Esophagus (tissue), 2 donors: Measurements from ENCODE around the gene HOXD3. TPM values are rescaled to one million over a fixed set of nuclear protein-coding genes. Genes with fewer than 3 reads are reported as not detected.
A peak's percentile ranks its signal among the peaks of the same experiment; 100 is the strongest.

Source experiments
- H3K27ac ChIP-seq, 2 donors: one replicate each; pipeline ENCODE4 v1.5.1; 2013; ENCODE audit warnings: low read depth in 2 of 2, mild to moderate bottlenecking in 2 of 2, inconsistent platforms in 1 of 2, low read length in 1 of 2, moderate library complexity in 1 of 2
- H3K27me3 ChIP-seq, 2 donors: one replicate each; pipeline ENCODE4 v1.6.1; 2013; ENCODE audit warnings: low read length in 2 of 2, control low read depth in 1 of 2, mild to moderate bottlenecking in 1 of 2; ENCODE audit not compliant: insufficient read depth in 2 of 2, control insufficient read depth in 1 of 2
- H3K36me3 ChIP-seq, 2 donors: one replicate each; pipeline ENCODE4 v1.6.1; 2013; ENCODE audit warnings: low read length in 1 of 2; ENCODE audit not compliant: control insufficient read depth in 2 of 2, insufficient read depth in 2 of 2
- H3K4me1 ChIP-seq, 2 donors: one replicate each; pipeline ENCODE4 v1.6.1; 2013; ENCODE audit warnings: low read length in 1 of 2; ENCODE audit not compliant: control insufficient read depth in 2 of 2, insufficient read depth in 2 of 2
- H3K4me3 ChIP-seq, 2 donors: one replicate each; pipeline ENCODE4 v1.5.1; 2013; ENCODE audit warnings: low read length in 2 of 2, mild to moderate bottlenecking in 2 of 2, low read depth in 1 of 2, moderate library complexity in 1 of 2
- H3K9me3 ChIP-seq, 2 donors: one replicate each; pipeline ENCODE4 v1.6.1; 2013; ENCODE audit warnings: mild to moderate bottlenecking in 2 of 2, low read depth in 1 of 2, low read length in 1 of 2, moderate library complexity in 1 of 2; ENCODE audit not compliant: control insufficient read depth in 2 of 2, insufficient read depth in 1 of 2
- WGBS, 2 donors: extraction: QIAGEN DNeasy Blood & Tissue Kit; methylation state at CpG; one replicate each; pipeline ENCODE4 v1.1.7; 2013; 5-methylcytosine and 5-hydroxymethylcytosine counted together
- polyA plus RNA-seq, 2 donors: library from polyadenylated mRNA; stranded (reverse); fragments of 200-250 nt; gene quantifications; one replicate each; pipeline ENCODE4 v1.2.3, GENCODE V29; 2013
- donor health status: healthy with polysubstance abuse.
- donor health status: Bipolar disorder and iron deficiency.

The HOXD3 gene
- polyA plus RNA-seq, 2 donors = 0.35 to 0.77 TPM

GRCh38 chr2:176187200-176187898 lies 30.2 kb downstream of the HOXD3 start:
- peaks cover 0 to 8% of the 10 kb centered on the region in 2 donors for H3K9me3 ChIP-seq
- H3K27ac ChIP-seq = no peak overlapping the region
- peaks cover 3 to 17% of the 10 kb centered on the region in 2 donors for H3K4me1 ChIP-seq
- H3K4me3 ChIP-seq = peak overlapping the region; percentile 58 to 60
- 7 to 13% methylated on average over 13 of the region's 13 CpGs for WGBS, 2 donors
- H3K36me3 ChIP-seq = no peaks in the 10 kb centered on the region
- H3K27me3 ChIP-seq = peaks cover 0 to 25% of the 10 kb centered on the region in 2 donors

GRCh38 chr2:176187899-176188773 lies 31.0 kb downstream of the HOXD3 start, which contains the start of gene HOXD1:
Gene HOXD1 (plus strand): TSS chr2:176188668. CDS start chr2:176188802, 134 bp downstream.
- H3K4me3 ChIP-seq = peak within 1 kb of the TSS; percentile 58 to 60
- WGBS, 2 donors = 2 to 3% methylated on average over 68 of the region's 68 CpGs
- H3K27me3 ChIP-seq = peaks cover 0 to 25% of the 10 kb centered on the region in 2 donors
- H3K9me3 ChIP-seq = peaks cover 0 to 8% of the 10 kb centered on the region in 2 donors
- no peaks in the 10 kb centered on the region for H3K36me3 ChIP-seq
- peaks cover 3 to 17% of the 10 kb centered on the region in 2 donors for H3K4me1 ChIP-seq
- no peak within 1 kb of the TSS for H3K27ac ChIP-seq

GRCh38 chr2:176188774-176189680 lies 31.9 kb downstream of the HOXD3 start:
- H3K4me1 ChIP-seq = peaks cover 3 to 17% of the 10 kb centered on the region in 2 donors
- H3K27me3 ChIP-seq = peaks cover 0 to 25% of the 10 kb centered on the region in 2 donors
- peak overlapping the region; percentile 58 to 60 for H3K4me3 ChIP-seq
- 3 to 4% methylated on average over 91 to 98 of the region's 98 CpGs for WGBS, 2 donors
- no peaks in the 10 kb centered on the region for H3K36me3 ChIP-seq
- no peak overlapping the region for H3K27ac ChIP-seq
- H3K9me3 ChIP-seq = peaks cover 0 to 8% of the 10 kb centered on the region in 2 donors

GRCh38 chr2:176189681-176190641 lies 32.9 kb downstream of the HOXD3 start:
- H3K36me3 ChIP-seq = no peaks in the 10 kb centered on the region
- H3K27ac ChIP-seq = no peak overlapping the region
- H3K9me3 ChIP-seq = peaks cover 0 to 8% of the 10 kb centered on the region in 2 donors
- WGBS, 2 donors = 15 to 16% methylated on average over 28 of the region's 28 CpGs
- peak overlapping the region; percentile 58 to 60 for H3K4me3 ChIP-seq
- peaks cover 3 to 17% of the 10 kb centered on the region in 2 donors for H3K4me1 ChIP-seq
- peaks cover 0 to 25% of the 10 kb centered on the region in 2 donors for H3K27me3 ChIP-seq

- 15 to 18% methylated on average over 1 of the region's 1 CpG for WGBS, 2 donors
- peaks cover 0 to 25% of the 10 kb centered on the region in 2 donors for H3K27me3 ChIP-seq
Observed at GRCh38 chr2:176192351-176192750, 35.2 kb downstream of the HOXD3 start.

GRCh38 chr2:176193048-176193447 lies 35.9 kb downstream of the HOXD3 start:
- H3K27me3 ChIP-seq = peaks cover 0 to 21% of the 10 kb centered on the region in 2 donors

More at GRCh38 chr2:176192351-176192750, 35.2 kb downstream of the HOXD3 start:
- no peak overlapping the region for H3K27ac ChIP-seq
- H3K4me3 ChIP-seq = no peak overlapping the region
- H3K36me3 ChIP-seq = no peaks in the 10 kb centered on the region
- peaks cover 0 to 8% of the 10 kb centered on the region in 2 donors for H3K9me3 ChIP-seq
- H3K4me1 ChIP-seq = peaks cover 3 to 17% of the 10 kb centered on the region in 2 donors

GRCh38 chr2:176199902-176200301 lies 42.8 kb downstream of the HOXD3 start:
- Histone ChIP-seq H3K36me3 (no peaks in the 10 kb centered on the region), H3K27ac (no peak overlapping the region), H3K27me3 (no peaks in the 10 kb centered on the region), H3K9me3 (peaks cover 0 to 8% of the 10 kb centered on the region in 2 donors), H3K4me1 (no peaks in the 10 kb centered on the region), H3K4me3 (no peak overlapping the region)

More at GRCh38 chr2:176193048-176193447, 35.9 kb downstream of the HOXD3 start:
- no peak overlapping the region for H3K27ac ChIP-seq
- H3K36me3 ChIP-seq = no peaks in the 10 kb centered on the region
- peaks cover 0 to 8% of the 10 kb centered on the region in 2 donors for H3K9me3 ChIP-seq
- H3K4me3 ChIP-seq = no peak overlapping the region
- H3K4me1 ChIP-seq = peaks cover 3 to 13% of the 10 kb centered on the region in 2 donors
- 14 to 21% methylated on average over 1 of the region's 1 CpG for WGBS, 2 donors

- Histone ChIP-seq H3K36me3 (no peaks in the 10 kb centered on the region), H3K4me1 (no peaks in the 10 kb centered on the region), H3K27ac (no peak overlapping the region), H3K27me3 (no peaks in the 10 kb centered on the region), H3K4me3 (no peak overlapping the region), H3K9me3 (peaks cover 0 to 8% of the 10 kb centered on the region in 2 donors)
- WGBS, 2 donors = 60 to 73% methylated on average over 21 of the region's 21 CpGs
Observed at GRCh38 chr2:176200971-176201370, 43.9 kb downstream of the HOXD3 start.
